Trophoblast cell (in vitro differentiated cells and primary cell): Measurements from ENCODE around the gene MYEF2.

ENCODE experiments used
- DNase-seq, 2 donors: peaks; one replicate each; pipeline ENCODE4 v3.0.0-alpha.2; 2016
- H2AFZ ChIP-seq: 2 replicates; pipeline ENCODE4 v1.6.1; 2013; ENCODE audit warnings: low read length, moderate library complexity, mild to moderate bottlenecking; ENCODE audit not compliant: insufficient read depth, poor library complexity
- H2AK5ac ChIP-seq: 2 replicates; pipeline ENCODE4 v1.6.1; 2013; ENCODE audit warnings: mild to moderate bottlenecking, low read length
- H2BK120ac ChIP-seq: 2 replicates; pipeline ENCODE4 v1.6.1; 2013; ENCODE audit warnings: low read length, mild to moderate bottlenecking, moderate library complexity; ENCODE audit not compliant: insufficient read depth, poor library complexity
- H2BK12ac ChIP-seq: 2 replicates; pipeline ENCODE4 v1.6.1; 2013; ENCODE audit warnings: mild to moderate bottlenecking, low read length, moderate library complexity
- H2BK5ac ChIP-seq: 2 replicates; pipeline ENCODE4 v1.6.1; 2013; ENCODE audit warnings: low read length, low read depth, moderate library complexity, mild to moderate bottlenecking; ENCODE audit not compliant: poor library complexity
- H3K14ac ChIP-seq: 2 replicates; pipeline ENCODE4 v1.6.1; 2013; ENCODE audit warnings: mild to moderate bottlenecking, low read length
- H3K18ac ChIP-seq: 2 replicates; pipeline ENCODE4 v1.6.1; 2013; ENCODE audit warnings: mild to moderate bottlenecking, low read length
- H3K23ac ChIP-seq: 2 replicates; pipeline ENCODE4 v1.6.1; 2013; ENCODE audit warnings: low read length
- H3K27ac ChIP-seq: 2 replicates; pipeline ENCODE4 v1.5.1; 2013; ENCODE audit warnings: low read depth, mild to moderate bottlenecking, inconsistent platforms, low read length, moderate library complexity
- H3K27me3 ChIP-seq: 2 replicates; pipeline ENCODE4 v1.6.1; 2013; ENCODE audit warnings: inconsistent platforms, mild to moderate bottlenecking, low read length, moderate library complexity; ENCODE audit not compliant: insufficient read depth
- H3K36me3 ChIP-seq, 2 experiments: 1 replicate in 1 of 2; 2 replicates in 1 of 2; pipeline ENCODE4 v1.6.1; 2013; ENCODE audit warnings: low read length in 2 of 2, mild to moderate bottlenecking in 2 of 2, moderate library complexity in 1 of 2; ENCODE audit not compliant: insufficient read depth in 2 of 2, control insufficient read depth in 1 of 2
- H3K4ac ChIP-seq: 2 replicates; pipeline ENCODE4 v1.6.1; 2013; ENCODE audit warnings: low read depth, mild to moderate bottlenecking, low read length, moderate library complexity
- H3K4me1 ChIP-seq, 2 experiments: 1 replicate in 1 of 2; 2 replicates in 1 of 2; pipeline ENCODE4 v1.6.1; 2013; ENCODE audit warnings: low read length in 2 of 2, mild to moderate bottlenecking in 2 of 2, moderate library complexity in 1 of 2; ENCODE audit not compliant: insufficient read depth in 2 of 2, control insufficient read depth in 1 of 2
- H3K4me2 ChIP-seq: 2 replicates; pipeline ENCODE4 v1.6.1; 2013; ENCODE audit warnings: inconsistent platforms, mild to moderate bottlenecking, low read length, moderate library complexity
- H3K4me3 ChIP-seq: 2 replicates; pipeline ENCODE4 v1.5.1; 2013; ENCODE audit warnings: mild to moderate bottlenecking, low read depth, low read length, inconsistent platforms
- H3K79me1 ChIP-seq: one replicate; pipeline ENCODE4 v1.6.1; 2013; ENCODE audit warnings: low read length
- H3K79me2 ChIP-seq: 2 replicates; pipeline ENCODE4 v1.6.1; 2013; ENCODE audit warnings: low read length, mild to moderate bottlenecking; ENCODE audit not compliant: control insufficient read depth, insufficient read depth, poor library complexity
- H3K9ac ChIP-seq: 2 replicates; pipeline ENCODE4 v1.6.1; 2013; ENCODE audit warnings: mild to moderate bottlenecking, low read length
- H3K9me3 ChIP-seq: 2 replicates; pipeline ENCODE4 v1.6.1; 2013; ENCODE audit warnings: low read depth, mild to moderate bottlenecking, control low read depth, inconsistent platforms, low read length; ENCODE audit not compliant: insufficient read depth
- H4K12ac ChIP-seq: 2 replicates; pipeline ENCODE4 v1.6.1; 2013; ENCODE audit warnings: low read depth, mild to moderate bottlenecking, low read length, moderate library complexity
- H4K8ac ChIP-seq: 2 replicates; pipeline ENCODE4 v1.6.1; 2013; ENCODE audit warnings: low read depth, mild to moderate bottlenecking, low read length, moderate library complexity
- H4K91ac ChIP-seq: one replicate; pipeline ENCODE4 v1.6.1; 2013; ENCODE audit warnings: low read depth, mild to moderate bottlenecking, low read length, moderate library complexity
- WGBS: extraction: QIAGEN DNeasy Blood & Tissue Kit; methylation state at CpG from one replicate; pipeline ENCODE4 v1.1.7; 2013; ENCODE audit warnings: missing lambda C conversion rate; ENCODE audit not compliant: insufficient read length, insufficient coverage; ENCODE audit errors: extremely low coverage; 5-methylcytosine and 5-hydroxymethylcytosine counted together

MYEF2 gene

DNA sequence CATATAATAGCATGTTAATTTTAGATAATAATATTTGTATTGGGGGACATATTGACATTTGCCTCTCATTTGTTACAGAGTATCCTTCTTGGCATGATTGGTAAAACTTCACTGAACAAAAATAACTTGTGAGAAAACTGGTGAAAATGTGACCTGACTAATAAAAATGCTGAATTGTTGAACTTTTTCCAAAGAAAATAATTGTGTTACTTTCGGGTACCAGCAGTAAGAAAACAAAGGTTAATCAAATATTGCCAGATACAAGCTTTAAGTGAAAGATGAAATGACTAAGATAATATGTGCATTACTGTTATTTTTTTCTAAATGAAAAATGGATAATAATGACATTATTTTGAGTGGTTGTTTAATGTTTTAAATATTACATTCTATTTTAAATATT lies 43.2 kb upstream of the MYEF2 start:
- no peak overlapping the region for H3K4me2 ChIP-seq
- no peak overlapping the region for H2BK5ac ChIP-seq
- no peak overlapping the region for H3K23ac ChIP-seq
- H3K14ac ChIP-seq = no peak overlapping the region
- H3K36me3 ChIP-seq = no peaks in the 10 kb centered on the region
- WGBS = no CpG with 5 or more reads among the region's 1 CpG
- no peak overlapping the region for H3K9ac ChIP-seq
- no peak overlapping the region for H2AFZ ChIP-seq
- H3K27ac ChIP-seq = no peak overlapping the region
- no peak overlapping the region for H4K91ac ChIP-seq
- no peaks in the 10 kb centered on the region for H3K4me1 ChIP-seq
- H3K4ac ChIP-seq = no peak overlapping the region
- H3K79me2 ChIP-seq = no peaks in the 10 kb centered on the region
- H3K18ac ChIP-seq = no peak overlapping the region
- no peaks in the 10 kb centered on the region for H3K27me3 ChIP-seq
- no peak overlapping the region for H2BK12ac ChIP-seq
- DNase-seq = no peak
- H2BK120ac ChIP-seq = no peak overlapping the region
- H3K4me3 ChIP-seq = no peak overlapping the region
- H3K9me3 ChIP-seq = no peaks in the 10 kb centered on the region
- H4K8ac ChIP-seq = no peak overlapping the region
- H3K79me1 ChIP-seq = no peaks in the 10 kb centered on the region
- no peak overlapping the region for H4K12ac ChIP-seq
- H2AK5ac ChIP-seq = no peak overlapping the region

GRCh38 chr15:48205981-48206380 lies 27.9 kb upstream of the MYEF2 start, which contains the start of gene SLC12A1:
Gene SLC12A1, plus strand, starts transcription at chr15:48206302. Its CDS starts 1,418 bp downstream, at chr15:48207720.
- no peak within 1 kb of the TSS for H4K8ac ChIP-seq
- no peak within 1 kb of the TSS for H2BK5ac ChIP-seq
- WGBS = no CpG with 5 or more reads among the region's 1 CpG
- no peak within 1 kb of the TSS for H4K91ac ChIP-seq
- no peaks in the 10 kb centered on the region for H3K79me1 ChIP-seq
- no peak within 1 kb of the TSS for H3K23ac ChIP-seq
- no peak within 1 kb of the TSS for H3K9ac ChIP-seq
- no peak within 1 kb of the TSS for H2AFZ ChIP-seq
- H3K9me3 ChIP-seq = no peaks in the 10 kb centered on the region
- H3K36me3 ChIP-seq = no peaks in the 10 kb centered on the region
- H3K79me2 ChIP-seq = no peaks in the 10 kb centered on the region
- no peak within 1 kb of the TSS for H3K18ac ChIP-seq
- H2BK120ac ChIP-seq = no peak within 1 kb of the TSS
- H3K4me3 ChIP-seq = no peak within 1 kb of the TSS
- H3K14ac ChIP-seq = no peak within 1 kb of the TSS
- no peaks in the 10 kb centered on the region for H3K27me3 ChIP-seq
- no peak within 1 kb of the TSS for H3K4me2 ChIP-seq
- no peak within 1 kb of the TSS for H4K12ac ChIP-seq
- H3K27ac ChIP-seq = no peak within 1 kb of the TSS
- H3K4ac ChIP-seq = no peak within 1 kb of the TSS
- no peak within 1 kb of the TSS for H2BK12ac ChIP-seq
- H3K4me1 ChIP-seq = no peaks in the 10 kb centered on the region
- no peak for DNase-seq
- no peak within 1 kb of the TSS for H2AK5ac ChIP-seq

GRCh38 chr15:48202068-48202467 lies 24.0 kb upstream of the MYEF2 start:
- Histone ChIP-seq H2BK12ac (no peak overlapping the region), H4K91ac (no peak overlapping the region), H3K79me2 (no peaks in the 10 kb centered on the region), H3K27me3 (no peaks in the 10 kb centered on the region), H3K4me3 (no peak overlapping the region), H2BK5ac (no peak overlapping the region), H3K4me2 (no peak overlapping the region), H3K23ac (no peak overlapping the region), H3K9ac (no peak overlapping the region), H3K18ac (no peak overlapping the region), H3K4me1 (no peaks in the 10 kb centered on the region), H2BK120ac (no peak overlapping the region), H3K9me3 (no peaks in the 10 kb centered on the region), H2AFZ (no peak overlapping the region), H3K14ac (no peak overlapping the region), H4K12ac (no peak overlapping the region), H3K27ac (no peak overlapping the region), H3K79me1 (no peaks in the 10 kb centered on the region), H3K36me3 (no peaks in the 10 kb centered on the region), H4K8ac (no peak overlapping the region), H3K4ac (no peak overlapping the region), H2AK5ac (no peak overlapping the region)
- DNase-seq = no peak
- no CpG with 5 or more reads among the region's 1 CpG for WGBS

- H3K9me3 ChIP-seq = no peaks in the 10 kb centered on the region
- H2BK5ac ChIP-seq = no peak within 1 kb of the TSS
- peaks cover 0 to 4% of the 10 kb centered on the region in 2 experiments for H3K4me1 ChIP-seq
- no peak for DNase-seq
- H4K8ac ChIP-seq = no peak within 1 kb of the TSS
- H2BK12ac ChIP-seq = no peak within 1 kb of the TSS
- H3K27me3 ChIP-seq = no peaks in the 10 kb centered on the region
- H3K9ac ChIP-seq = no peak within 1 kb of the TSS
- no CpG with 5 or more reads among the region's 31 CpGs for WGBS
- H3K79me2 ChIP-seq = no peaks in the 10 kb centered on the region
- H3K79me1 ChIP-seq = no peaks in the 10 kb centered on the region
- no peak within 1 kb of the TSS for H2AFZ ChIP-seq
- no peak within 1 kb of the TSS for H3K18ac ChIP-seq
- no peaks in the 10 kb centered on the region for H3K36me3 ChIP-seq
- no peak within 1 kb of the TSS for H4K91ac ChIP-seq
- H3K4ac ChIP-seq = no peak within 1 kb of the TSS
- H4K12ac ChIP-seq = no peak within 1 kb of the TSS
- peak within 1 kb of the TSS; percentile 43 for H3K4me2 ChIP-seq
- no peak within 1 kb of the TSS for H3K4me3 ChIP-seq
- no peak within 1 kb of the TSS for H3K14ac ChIP-seq
- H3K23ac ChIP-seq = no peak within 1 kb of the TSS
- no peak within 1 kb of the TSS for H3K27ac ChIP-seq
- no peak within 1 kb of the TSS for H2BK120ac ChIP-seq
- H2AK5ac ChIP-seq = no peak within 1 kb of the TSS
Measured at GRCh38 chr15:48191574-48192225, 13.6 kb upstream of the MYEF2 start, which contains the start of gene CTXN2. Gene CTXN2, plus strand, starts transcription at chr15:48191665. Its CDS starts 9,636 bp downstream, at chr15:48201301.
